GM23338 (cell line): ENCODE measurements around the gene FNDC3B. TPM values are rescaled to one million over a fixed set of nuclear protein-coding genes. Genes with fewer than 3 reads are reported as not detected.

Source experiments
- CREB1 ChIP-seq: fragments of 250-450 bp; sonication (Bioruptor Pico); IDR thresholded peaks from 2 replicates; pipeline ENCODE4 v1.5.0; 2020; ENCODE audit warnings: low read depth, mild to moderate bottlenecking, moderate library complexity
- CTCF ChIP-seq, 2 experiments: fragments of 200-600 bp in 1 of 2; sonication (generic) in 1 of 2; conservative IDR thresholded peaks; 2 replicates each; pipeline versions ENCODE4 v1.5.1 to v1.6.1; 2016 to 2017; ENCODE audit warnings: antibody characterized with exemption in 2 of 2, low read depth in 2 of 2, mild to moderate bottlenecking in 2 of 2, moderate library complexity in 1 of 2
- ETS1 ChIP-seq: IDR thresholded peaks from 2 replicates; pipeline ENCODE4 v1.6.1; 2016; ENCODE audit warnings: antibody characterized with exemption
- EZH2phosphoT487 ChIP-seq: fragments of 200-600 bp; sonication (generic); IDR thresholded peaks from one replicate; pipeline ENCODE4 v1.8.1; 2018; ENCODE audit warnings: antibody characterized with exemption; ENCODE audit not compliant: unreplicated experiment
- JUNB ChIP-seq: IDR thresholded peaks from one replicate; pipeline ENCODE4 v1.6.1; 2016; ENCODE audit warnings: antibody characterized with exemption; ENCODE audit not compliant: unreplicated experiment
- NANOG ChIP-seq: IDR thresholded peaks from 2 replicates; pipeline ENCODE4 v1.6.1; 2016; ENCODE audit warnings: antibody characterized with exemption, borderline replicate concordance
- STAT1 ChIP-seq: IDR thresholded peaks from one replicate; pipeline ENCODE4 v1.6.1; 2016; ENCODE audit warnings: antibody characterized with exemption; ENCODE audit not compliant: unreplicated experiment
- ZNF114 ChIP-seq: fragments of 250-450 bp; sonication (Bioruptor Pico); IDR thresholded peaks from 2 replicates; pipeline ENCODE4 v1.5.0; 2020; ENCODE audit warnings: mild to moderate bottlenecking, moderate library complexity
- ZNF462 ChIP-seq: fragments of 250-450 bp; sonication (Bioruptor Pico); IDR thresholded peaks from 2 replicates; pipeline ENCODE4 v1.5.0; 2020; ENCODE audit warnings: mild to moderate bottlenecking, moderate library complexity
- polyA plus RNA-seq: library from polyadenylated mRNA; unstranded; fragments of >200 nt; fragmentation: Nextera tagmentation; extraction: Ambion mirVana; gene quantifications from 2 replicates; pipeline ENCODE4 v1.2.1, GENCODE V29; 2016
- total RNA-seq: library from RNA; depleted of rRNA; stranded (reverse); fragments of >200 nt; shearing (Covaris generic); gene quantifications from 2 replicates; pipeline ENCODE4 v1.2.3, GENCODE V29; 2014

The FNDC3B gene
- total and polyA plus RNA-seq, 2 experiments from 2014 or later: 19.1 to 55.4 TPM

- TF ChIP-seq ZNF462: no peak
- TF ChIP-seq JUNB: no peak
- TF ChIP-seq CTCF (conservative IDR thresholded peaks at IDR 0.05; ENCODE audit: low read depth in 2 of 2): no peak
- no peak for TF ChIP-seq ETS1
- no peak for TF ChIP-seq ZNF114 (CRISPR knock-in tag)
- TF ChIP-seq EZH2phosphoT487: no peak
- TF ChIP-seq CREB1 (CRISPR knock-in tag): no peak
- no peak for TF ChIP-seq STAT1
- TF ChIP-seq NANOG: no peak
Measured at GRCh38 chr3:172343117-172343516, 303.7 kb downstream of the FNDC3B start (continued).
